Common myeloid progenitor, CD34-positive (primary cell): ENCODE data around the gene FANCC.

Source experiments
- CTCF ChIA-PET: fragments of 350-600 bp; sonication (Branson Sonifier 250); formaldehyde crosslinking; loops from one replicate; lab custom pipeline; 2021; ENCODE audit warnings: antibody characterized with exemption; lab: Charles Lee
- POLR2A ChIA-PET: fragments of 350-600 bp; sonication (Branson Sonifier 250); formaldehyde crosslinking; loops from one replicate; lab custom pipeline; 2021; ENCODE audit warnings: antibody characterized with exemption; lab: Charles Lee
- DNase-seq, 3 donors: peaks; one replicate each; pipeline versions ENCODE4 v3.0.0 to v3.0.0-alpha.2; 2013
- H3K27ac ChIP-seq, 2 experiments: 1 replicate in 1 of 2; 2 replicates in 1 of 2; pipeline ENCODE4 v1.7.0; 2013; ENCODE audit warnings: inconsistent platforms in 2 of 2, low read length in 2 of 2, mild to moderate bottlenecking in 2 of 2, low read depth in 1 of 2, moderate library complexity in 1 of 2; ENCODE audit not compliant: severe bottlenecking in 2 of 2, insufficient read depth in 1 of 2, poor library complexity in 1 of 2
- H3K27me3 ChIP-seq, 5 experiments: replicated peaks in 2 of 5; 1 replicate in 3 of 5; 2 replicates in 2 of 5; pipeline versions ENCODE4 v1.6.1 to v1.7.0; 2013; ENCODE audit warnings: low read length in 4 of 5, mild to moderate bottlenecking in 2 of 5, moderate library complexity in 2 of 5, inconsistent platforms in 1 of 5; ENCODE audit not compliant: insufficient read depth in 5 of 5, control insufficient read depth in 4 of 5
- H3K36me3 ChIP-seq, 4 experiments: 1 replicate in 2 of 4; 2 replicates in 2 of 4; pipeline versions ENCODE4 v1.6.1 to v1.7.0; 2013; ENCODE audit warnings: low read length in 3 of 4, control low read depth in 1 of 4, mild to moderate bottlenecking in 1 of 4; ENCODE audit not compliant: control insufficient read depth in 4 of 4, insufficient read depth in 4 of 4
- H3K4me1 ChIP-seq, 4 experiments: 1 replicate in 3 of 4; 2 replicates in 1 of 4; pipeline versions ENCODE4 v1.6.1 to v1.7.1; 2013; ENCODE audit warnings: low read length in 3 of 4, mild to moderate bottlenecking in 3 of 4, control low read depth in 1 of 4, inconsistent platforms in 1 of 4, moderate library complexity in 1 of 4; ENCODE audit not compliant: control insufficient read depth in 4 of 4, insufficient read depth in 4 of 4; ENCODE audit errors: control extremely low read depth in 1 of 4
- H3K4me3 ChIP-seq, 7 experiments: 1 replicate in 4 of 7; 2 replicates in 3 of 7; pipeline versions ENCODE4 v1.5.1 to v1.7.0; 2013; ENCODE audit warnings: mild to moderate bottlenecking in 7 of 7, low read length in 6 of 7, moderate library complexity in 6 of 7, inconsistent platforms in 2 of 7, low read depth in 2 of 7, control low read depth in 1 of 7; ENCODE audit not compliant: insufficient read depth in 4 of 7, control insufficient read depth in 1 of 7; ENCODE audit errors: extremely low read depth in 1 of 7
- H3K9me3 ChIP-seq, 5 experiments: 1 replicate in 4 of 5; 2 replicates in 1 of 5; pipeline versions ENCODE4 v1.6.1 to v1.7.1; 2013; ENCODE audit warnings: low read length in 4 of 5, mild to moderate bottlenecking in 2 of 5, inconsistent platforms in 1 of 5, low read depth in 1 of 5, moderate library complexity in 1 of 5; ENCODE audit not compliant: control insufficient read depth in 4 of 5, insufficient read depth in 2 of 5; ENCODE audit errors: control extremely low read depth in 1 of 5
- WGBS: methylation state at CpG from one replicate; pipeline ENCODE4 v1.1.5; 2013; ENCODE audit not compliant: insufficient coverage; 5-methylcytosine and 5-hydroxymethylcytosine counted together

FANCC gene

GRCh38 chr9:95103871-95104580 lies 213.5 kb downstream of the FANCC start:
- Histone ChIP-seq H3K4me1 (no peaks in the 10 kb centered on the region), H3K9me3 (no peaks in the 10 kb centered on the region), H3K4me3 (no peak overlapping the region), H3K36me3 (peaks cover 0 to 11% (median 6%) of the 10 kb centered on the region in 4 experiments), H3K27me3 (no peaks in the 10 kb centered on the region), H3K27ac (no peak overlapping the region)
- DNase-seq, result no peak
- CTCF ChIA-PET, result no interaction called here
- WGBS, result 86% methylated on average over 19 of the region's 20 CpGs
- POLR2A ChIA-PET, result no interaction called here

- Histone ChIP-seq H3K36me3 (peaks cover 0 to 11% (median 6%) of the 10 kb centered on the region in 4 experiments), H3K4me1 (peaks cover 0 to 4% (median 0%) of the 10 kb centered on the region in 4 experiments), H3K27ac (no peak overlapping the region), H3K4me3 (no peak overlapping the region), H3K27me3 (no peaks in the 10 kb centered on the region), H3K9me3 (no peaks in the 10 kb centered on the region)
- WGBS, result 96% methylated on average over 14 of the region's 15 CpGs
- ChIA-PET CTCF (no interaction called here), POLR2A (no interaction called here)
- no peak for DNase-seq
These were observed 214.2 kb downstream of the FANCC start for GRCh38 chr9:95103281-95103771.

- H3K36me3 ChIP-seq, result peaks cover 1 to 10% (median 7%) of the 10 kb centered on the region in 4 experiments
- H3K27ac ChIP-seq, result no peak overlapping the region
- no peak overlapping the region for H3K4me3 ChIP-seq
- H3K9me3 ChIP-seq, result no peaks in the 10 kb centered on the region
- ChIA-PET POLR2A (no interaction called here), CTCF (no interaction called here)
- H3K27me3 ChIP-seq, result no peaks in the 10 kb centered on the region
- 96% methylated on average over 18 of the region's 18 CpGs for WGBS
- DNase-seq, result no peak
- peaks cover 0 to 6% (median 0%) of the 10 kb centered on the region in 4 experiments for H3K4me1 ChIP-seq
These were observed 214.9 kb downstream of the FANCC start for GRCh38 chr9:95102572-95102971.

- Histone ChIP-seq H3K36me3 (peaks cover 2 to 12% (median 4%) of the 10 kb centered on the region in 4 experiments), H3K27me3 (no peaks in the 10 kb centered on the region), H3K27ac (no peak overlapping the region), H3K4me3 (no peak overlapping the region), H3K4me1 (peaks cover 0 to 6% (median 0%) of the 10 kb centered on the region in 4 experiments), H3K9me3 (no peaks in the 10 kb centered on the region)
- POLR2A ChIA-PET, result no interaction called here
- WGBS, result 96% methylated on average over 8 of the region's 8 CpGs
- no peak for DNase-seq
- CTCF ChIA-PET, result no interaction called here
These were observed 215.5 kb downstream of the FANCC start for GRCh38 chr9:95102001-95102433.

- CTCF ChIA-PET, result interaction anchor here (1.0 to 1.1 kb wide), 2 partner anchors 13 to 26 kb away, joined by 3 read pairs; no protein-coding TSS in a partner anchor
- no peak overlapping the region for H3K4me3 ChIP-seq
- DNase-seq, result no peak
- peaks cover 0 to 6% (median 0%) of the 10 kb centered on the region in 4 experiments for H3K4me1 ChIP-seq
- no peaks in the 10 kb centered on the region for H3K9me3 ChIP-seq
- H3K27ac ChIP-seq, result no peak overlapping the region
- POLR2A ChIA-PET, result no interaction called here
- 97% methylated on average over 12 of the region's 12 CpGs for WGBS
- peaks cover 0 to 12% (median 3%) of the 10 kb centered on the region in 4 experiments for H3K36me3 ChIP-seq
- no peaks in the 10 kb centered on the region for H3K27me3 ChIP-seq
These were observed 216.2 kb downstream of the FANCC start for GRCh38 chr9:95101326-95101725.

GRCh38 chr9:95100071-95100627 lies 217.4 kb downstream of the FANCC start:
- Histone ChIP-seq H3K4me1 (peaks cover 0 to 13% (median 2%) of the 10 kb centered on the region in 4 experiments), H3K36me3 (peaks cover 0 to 6% (median 3%) of the 10 kb centered on the region in 4 experiments), H3K4me3 (no peak overlapping the region), H3K27me3 (no peaks in the 10 kb centered on the region), H3K9me3 (no peaks in the 10 kb centered on the region), H3K27ac (no peak overlapping the region)
- no peak for DNase-seq
- 96% methylated on average over 3 of the region's 4 CpGs for WGBS
- CTCF ChIA-PET, result no interaction called here
- POLR2A ChIA-PET, result no interaction called here
